GM19351 (cell line): Measurements from ENCODE around the gene COA5.

Experiments used
- ATAC-seq: cut with Tn5 transposase; IDR thresholded peaks from one replicate; pipeline ENCODE4 v1.9.1; 2021; ENCODE audit warnings: mild to moderate bottlenecking, moderate library complexity; ENCODE audit not compliant: unreplicated experiment

The COA5 gene

DNA sequence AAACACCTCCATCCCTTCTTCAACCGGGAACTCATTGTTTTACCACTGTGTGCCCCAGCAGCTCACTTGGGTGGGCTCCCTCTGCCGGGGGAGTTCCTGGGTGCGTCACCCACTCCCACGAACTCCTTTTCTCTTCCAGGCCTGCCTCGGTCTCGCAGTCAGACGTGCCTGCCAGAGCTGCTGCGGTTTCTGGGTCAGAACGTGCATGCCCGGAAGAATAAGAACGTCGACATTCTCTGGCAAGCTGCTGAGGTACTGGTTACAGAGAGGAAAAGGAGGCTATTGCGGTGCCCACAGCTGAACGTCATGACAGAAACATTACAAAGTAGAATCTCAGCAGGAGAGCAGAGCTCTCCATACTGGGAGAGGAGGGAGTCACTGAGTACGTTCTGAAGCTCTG, 35.6 kb downstream of the COA5 start:
- no peak for ATAC-seq

DNA sequence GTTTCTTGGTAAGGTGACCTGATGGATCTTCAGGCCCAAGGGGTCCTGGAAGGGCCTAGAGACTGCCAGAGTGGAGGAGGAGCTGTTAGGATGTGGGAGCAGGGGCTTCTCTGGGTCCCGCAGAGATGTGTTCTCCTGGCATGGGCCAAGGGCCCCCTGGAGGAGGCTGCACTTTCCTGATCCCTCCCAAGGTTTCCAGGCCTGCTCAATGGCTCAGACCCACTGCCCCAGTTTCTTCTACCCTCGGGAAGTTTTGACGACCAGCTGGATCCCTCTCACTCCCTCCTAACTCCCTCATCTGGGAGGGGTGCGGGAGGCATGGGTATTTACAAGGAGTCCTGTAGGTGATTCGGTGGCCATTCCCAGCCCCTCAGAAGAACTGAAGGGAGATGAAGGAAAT, 36.1 kb downstream of the COA5 start:
- no peak for ATAC-seq

DNA sequence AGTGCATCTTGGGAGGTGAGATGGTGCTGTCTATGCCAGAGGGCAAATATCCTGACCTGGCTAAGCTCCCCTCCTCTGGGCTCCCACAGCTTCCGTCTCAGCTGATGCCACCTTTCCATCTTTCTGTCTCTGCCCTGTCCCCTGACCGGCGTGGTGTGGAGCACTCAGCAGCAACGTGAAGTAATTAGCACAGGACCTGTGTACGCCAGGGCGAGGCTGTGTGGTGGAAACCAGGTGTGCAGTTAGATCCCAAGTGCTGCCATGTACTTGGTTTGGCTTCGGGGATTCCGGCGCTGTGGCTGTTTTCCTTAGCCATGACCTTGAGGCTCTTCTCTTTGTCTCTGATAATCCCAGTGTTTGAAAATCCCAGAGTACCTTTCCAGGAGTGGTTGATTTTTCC, 36.5 kb downstream of the COA5 start:
- no peak for ATAC-seq

DNA sequence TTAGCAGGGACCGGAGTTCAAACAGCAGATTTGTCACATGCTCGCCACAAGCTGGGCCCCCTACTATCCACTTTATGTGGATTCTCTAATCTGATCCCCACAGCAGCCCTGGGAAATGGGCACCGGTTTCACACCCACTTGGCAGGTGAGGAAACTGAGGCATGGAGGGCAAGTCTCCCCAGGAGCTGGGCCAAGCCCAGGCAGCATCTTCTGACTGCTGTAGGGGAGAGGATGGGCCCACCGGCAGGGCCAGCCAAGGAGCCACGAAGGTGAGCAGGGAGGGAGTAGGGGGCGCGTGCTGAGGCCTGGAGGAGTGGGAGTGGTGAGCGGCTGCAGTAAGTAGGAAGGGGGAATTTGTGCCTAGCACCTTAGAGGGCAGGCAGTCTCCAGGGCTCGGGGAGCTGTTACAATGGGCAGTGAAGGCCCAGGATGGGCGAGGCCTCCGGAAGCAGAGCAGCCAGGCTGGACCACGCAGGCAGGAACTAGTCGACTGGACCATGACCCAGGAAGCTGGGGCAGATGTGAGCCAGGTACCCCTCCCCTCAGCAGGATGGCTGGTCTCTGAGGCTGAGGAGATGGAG, 37.1 kb downstream of the COA5 start:
- ATAC-seq: no peak

DNA sequence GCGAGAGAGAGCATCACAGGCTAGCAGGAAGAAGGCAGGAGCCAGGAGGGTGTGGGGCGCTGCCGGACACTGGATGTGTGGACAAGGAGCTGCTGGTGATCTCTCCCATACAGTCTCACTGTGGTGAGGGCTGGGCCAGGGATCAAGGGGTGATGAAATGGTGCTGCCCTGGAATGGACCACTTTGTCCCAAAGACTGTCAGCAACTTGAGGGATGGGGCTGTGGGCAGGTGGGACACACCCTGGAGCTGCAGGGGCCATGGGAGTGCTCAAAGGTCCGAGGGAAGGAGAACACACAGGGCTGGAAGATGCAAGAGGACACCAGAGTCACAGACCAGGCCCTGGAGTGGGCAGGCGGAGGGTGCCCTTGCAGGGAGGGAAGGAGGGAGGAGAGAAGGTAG, 38.0 kb downstream of the COA5 start:
- no peak for ATAC-seq

DNA sequence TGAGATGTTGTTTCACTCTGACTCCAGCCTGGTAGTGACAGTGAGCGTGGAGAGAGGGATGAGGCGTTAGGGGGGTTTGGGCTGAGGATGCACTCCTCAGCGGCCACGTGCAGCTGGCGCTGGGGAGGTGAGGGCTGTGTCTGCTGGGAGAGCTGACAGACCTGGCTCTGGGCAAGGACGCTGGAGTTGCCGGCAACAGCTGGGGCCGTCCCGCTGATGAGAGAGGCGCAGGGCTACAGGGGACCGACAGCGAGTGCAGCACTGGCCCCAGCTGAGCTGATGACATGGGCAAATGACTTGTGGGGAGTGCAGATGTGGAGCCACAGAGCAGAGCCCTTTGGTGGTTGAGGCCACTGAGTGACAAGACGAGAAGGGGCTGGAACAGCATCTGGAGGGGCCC, 38.4 kb downstream of the COA5 start:
- ATAC-seq: no peak

DNA sequence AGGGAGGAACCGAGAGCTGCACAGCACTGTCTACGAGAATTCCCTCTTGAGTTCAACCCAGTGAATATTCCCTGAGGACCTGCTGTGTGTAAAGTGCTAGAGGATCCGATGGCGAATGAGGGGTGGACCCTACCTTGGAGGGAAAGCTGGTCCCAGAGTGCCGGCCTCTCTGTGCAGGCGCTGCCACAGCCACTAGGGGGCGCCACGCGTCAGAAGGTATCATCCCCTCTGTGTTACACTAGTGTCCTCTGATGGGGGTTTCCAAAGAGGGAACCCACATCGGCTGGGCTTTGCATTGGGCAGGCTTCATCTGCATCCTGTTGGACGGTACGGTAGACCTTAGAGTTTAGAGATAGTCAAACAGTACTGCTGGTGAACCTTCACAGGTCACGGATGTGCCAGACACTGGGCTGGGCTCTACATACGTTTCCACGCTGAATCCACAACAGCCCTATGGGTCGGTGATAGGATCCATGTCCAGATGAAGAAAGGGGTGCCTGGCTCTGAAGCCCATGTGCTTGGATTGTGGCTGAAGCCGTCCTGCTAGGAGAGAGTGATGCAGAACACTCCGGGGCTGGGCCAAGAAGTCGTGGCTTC, 39.0 kb downstream of the COA5 start:
- no peak for ATAC-seq

DNA sequence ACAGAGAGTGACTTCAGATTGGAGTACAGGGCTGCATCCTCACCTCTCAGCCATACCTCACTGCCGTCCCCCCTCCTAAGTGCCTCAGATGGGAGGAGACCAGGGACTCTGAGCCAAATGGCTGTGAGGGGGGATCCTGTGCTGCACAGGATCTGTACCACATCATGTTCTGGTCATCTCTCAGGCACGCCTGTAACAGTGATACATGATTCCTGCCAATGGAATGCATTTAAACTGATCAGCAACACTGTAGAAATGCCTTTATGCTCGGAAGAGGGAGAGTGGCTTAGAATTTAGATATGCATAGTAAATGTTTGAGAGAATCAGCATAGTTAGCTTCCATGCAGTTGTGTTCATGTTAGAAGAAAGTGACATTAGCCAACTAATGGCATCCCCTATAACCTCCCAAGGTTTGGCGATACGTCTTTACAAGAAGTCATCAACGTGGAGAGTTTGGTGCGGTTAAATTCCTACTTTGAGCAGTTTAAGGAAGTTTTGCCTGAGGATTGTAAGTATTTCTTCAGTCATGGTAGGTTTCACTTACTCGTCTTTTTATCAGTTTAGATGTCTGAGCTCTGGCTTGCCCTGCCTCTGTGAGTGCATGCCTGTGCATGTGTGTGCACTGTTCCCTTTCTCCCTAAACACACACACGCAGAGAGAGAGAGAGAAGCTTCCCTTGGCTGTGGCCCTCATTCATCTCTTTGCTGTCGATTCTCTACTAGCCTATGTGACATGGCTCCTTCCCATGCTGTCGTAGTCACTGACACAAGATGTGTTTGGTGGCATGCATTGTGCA, 40.0 kb downstream of the COA5 start:
- ATAC-seq: no peak

DNA sequence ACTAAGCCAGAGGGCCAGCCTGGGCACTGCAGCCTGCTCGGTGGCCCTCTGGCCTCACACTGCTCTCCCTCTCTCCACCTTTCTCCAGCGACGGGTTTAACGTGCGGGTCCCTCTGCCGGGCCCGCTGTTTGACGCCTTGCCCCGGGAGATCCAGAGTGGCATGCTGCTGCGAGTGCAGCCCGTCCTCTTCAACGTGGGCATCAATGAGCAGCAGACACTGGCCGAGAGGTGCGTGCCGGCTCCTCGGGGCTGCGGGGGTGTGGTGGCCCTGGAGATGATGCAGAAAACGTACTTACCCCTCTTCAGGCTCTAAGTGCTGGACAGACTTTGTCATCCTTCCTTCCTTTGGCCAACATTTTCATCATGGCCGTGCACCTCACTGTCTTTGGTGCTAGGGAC, 42.4 kb downstream of the COA5 start:
- no peak for ATAC-seq

DNA sequence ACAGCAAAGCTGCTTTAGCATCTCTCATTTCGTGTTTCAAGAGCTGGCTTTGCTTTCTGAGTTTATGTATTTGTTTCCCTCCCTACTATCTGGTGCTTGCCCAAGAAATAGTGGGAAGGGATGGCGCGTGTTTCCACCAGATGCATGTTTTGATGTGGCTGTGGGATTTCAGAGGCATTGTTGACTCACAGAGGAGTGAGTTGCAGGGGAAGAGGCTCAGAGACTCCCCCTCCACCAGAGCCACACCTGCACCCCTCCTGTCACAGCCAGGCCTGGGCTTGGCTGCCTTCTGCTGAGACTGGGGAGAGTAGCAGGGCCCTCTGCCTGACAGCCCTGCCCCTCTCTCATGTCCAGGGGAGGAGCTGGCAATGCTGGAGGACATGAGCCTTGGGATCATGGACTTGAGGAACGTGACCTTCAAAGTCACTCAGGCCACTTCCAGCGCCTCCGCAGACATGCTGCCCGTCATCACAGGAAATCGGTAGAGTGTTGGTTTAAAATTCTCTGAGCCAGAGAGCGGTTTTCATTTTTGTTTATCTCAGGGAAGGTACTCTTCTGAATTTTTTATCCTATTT, 42.9 kb downstream of the COA5 start:
- ATAC-seq: no peak

DNA sequence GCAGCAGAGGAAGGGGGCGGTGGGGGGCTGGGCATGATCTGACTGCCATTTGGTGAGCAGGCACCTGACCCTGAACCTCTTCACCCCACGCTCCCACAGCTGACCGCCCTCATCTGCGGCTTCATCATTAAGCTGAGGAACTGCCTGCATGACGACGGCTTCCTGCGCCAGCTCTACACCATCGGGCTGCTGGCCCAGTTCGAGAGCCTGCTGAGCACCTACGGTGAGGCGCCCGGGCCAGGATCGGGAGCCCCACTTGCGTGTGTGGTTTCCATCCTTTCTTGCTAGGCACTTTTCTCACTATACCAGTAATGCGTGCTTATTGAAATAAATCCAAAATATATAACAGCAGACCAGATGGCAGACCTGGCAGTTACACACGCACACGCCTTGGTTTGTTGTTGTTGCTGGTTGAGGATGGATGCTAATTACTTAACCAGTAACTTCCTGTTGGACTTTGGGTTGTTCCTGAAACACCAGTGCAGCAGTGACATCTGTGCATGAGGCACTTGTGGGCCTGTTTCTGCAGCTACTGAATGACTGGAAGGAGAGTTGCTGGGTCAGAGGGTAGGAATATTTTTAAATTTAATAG, 43.7 kb downstream of the COA5 start:
- ATAC-seq: no peak

DNA sequence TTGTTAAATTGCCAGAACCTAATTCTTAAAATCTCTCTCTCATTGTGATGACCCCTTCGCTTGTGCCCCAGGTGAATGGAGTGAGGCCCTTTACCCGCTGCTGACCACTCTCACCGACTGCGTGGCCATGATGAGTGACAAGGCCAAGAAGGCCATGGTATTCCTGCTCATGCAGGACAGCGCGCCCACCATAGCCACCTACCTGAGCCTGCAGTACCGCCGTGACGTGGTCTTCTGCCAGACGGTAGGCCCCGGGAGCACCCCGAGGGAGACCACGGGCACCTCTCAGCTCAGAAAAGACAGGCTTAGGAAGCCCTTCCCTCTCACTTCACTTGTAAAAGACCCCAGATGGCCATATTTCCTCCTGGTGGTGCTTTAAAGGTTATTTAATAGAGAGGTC, 44.9 kb downstream of the COA5 start:
- no peak for ATAC-seq

DNA sequence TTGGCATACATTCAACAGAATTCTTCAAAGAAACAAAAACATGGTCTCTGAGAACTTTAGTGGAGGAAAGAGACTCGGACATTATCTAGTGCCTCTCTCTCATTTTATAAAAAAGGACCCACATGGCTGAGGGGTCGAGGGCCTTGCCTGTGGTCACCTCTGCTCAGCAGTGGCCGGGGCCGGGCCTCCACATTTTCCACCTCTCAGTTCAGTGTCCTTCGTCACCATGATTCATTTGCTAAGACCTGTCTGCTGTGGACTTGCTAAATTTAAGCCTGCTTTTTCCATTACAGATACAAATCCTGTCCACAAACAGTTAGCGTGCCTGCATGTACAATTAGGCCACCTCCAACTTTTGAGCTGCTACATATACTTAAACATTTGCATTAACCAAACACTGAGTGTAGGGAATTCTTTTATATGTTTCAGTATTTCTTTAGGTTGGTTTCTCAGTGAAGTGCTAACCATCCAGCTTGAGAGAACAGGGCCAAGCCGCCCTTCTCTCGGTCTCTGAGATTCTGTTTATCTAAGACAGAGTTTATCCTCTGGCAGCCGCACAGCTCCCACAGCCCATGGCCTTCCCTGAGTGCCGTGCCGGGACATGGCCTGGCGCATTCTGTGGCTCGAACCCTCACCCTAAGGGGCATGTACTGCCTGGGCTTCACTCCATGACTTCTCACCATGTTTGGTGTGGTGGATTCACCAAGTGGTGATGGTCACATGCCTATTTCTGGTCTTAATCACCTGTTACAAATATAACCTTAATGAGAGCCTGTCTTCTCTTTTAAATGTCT, 46.2 kb downstream of the COA5 start:
- no peak for ATAC-seq

DNA sequence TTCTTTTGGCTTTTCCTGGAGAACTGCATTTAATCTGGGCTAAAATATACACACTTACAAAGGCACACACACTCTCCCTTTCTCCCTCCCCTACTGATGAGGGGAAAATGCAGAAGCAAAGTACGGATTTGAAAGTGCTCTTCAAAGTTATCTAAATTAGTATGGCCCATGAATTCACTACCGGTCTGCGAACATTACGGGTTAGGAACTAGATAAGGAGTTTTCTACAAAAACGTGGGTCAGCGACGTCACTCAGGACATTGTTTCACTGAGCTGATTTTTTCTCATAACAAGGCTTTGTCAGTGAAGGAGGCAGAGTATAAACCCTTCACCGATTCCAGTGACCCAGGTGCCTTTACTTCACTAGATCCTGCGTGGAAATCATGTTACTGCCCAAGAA, 47.3 kb downstream of the COA5 start:
- ATAC-seq: no peak

DNA sequence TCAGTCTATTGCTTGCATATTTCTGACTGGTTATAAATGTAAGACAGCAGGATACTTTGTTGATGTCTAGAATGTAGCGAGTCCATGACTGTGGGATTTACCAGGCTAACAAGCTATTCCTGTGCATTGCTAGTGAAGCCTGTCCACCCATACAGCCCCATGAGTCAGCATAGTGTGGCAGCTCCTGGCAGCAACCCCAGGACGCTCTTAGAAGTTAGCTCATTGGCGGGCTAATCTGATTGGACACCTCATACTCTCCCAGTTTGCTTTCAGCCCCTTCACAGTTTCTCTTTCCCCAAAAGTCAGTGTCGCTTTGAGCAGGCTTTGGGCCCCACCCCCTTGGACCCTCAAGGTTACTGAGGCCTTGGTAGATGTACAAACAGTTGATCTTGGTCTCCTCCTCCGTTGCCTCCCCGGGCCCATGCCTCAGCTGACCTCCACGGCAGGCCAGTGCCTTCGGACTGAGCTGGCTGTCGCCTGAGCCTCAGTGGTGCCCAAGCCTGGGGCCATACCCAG, 48.0 kb downstream of the COA5 start:
- no peak for ATAC-seq

DNA sequence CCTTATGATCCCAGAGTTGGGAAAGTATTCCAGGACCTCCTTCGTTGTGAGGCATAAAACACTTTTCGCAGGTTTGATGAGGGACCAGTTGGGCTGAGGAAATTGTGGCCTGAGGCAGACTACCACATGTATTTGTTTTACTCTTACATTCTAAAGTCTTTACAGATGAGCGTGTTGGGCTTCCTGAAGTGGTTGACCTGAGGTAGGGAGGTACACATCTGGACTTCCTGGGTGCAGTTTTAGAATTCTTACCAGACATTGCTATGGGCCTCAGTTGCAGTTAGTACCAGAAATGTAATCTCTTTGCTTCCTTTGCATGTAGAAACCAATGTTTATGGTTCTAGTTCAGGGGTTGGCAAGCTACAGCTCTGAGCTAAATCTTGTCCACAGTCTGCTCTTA, 48.7 kb downstream of the COA5 start:
- ATAC-seq: no peak

DNA sequence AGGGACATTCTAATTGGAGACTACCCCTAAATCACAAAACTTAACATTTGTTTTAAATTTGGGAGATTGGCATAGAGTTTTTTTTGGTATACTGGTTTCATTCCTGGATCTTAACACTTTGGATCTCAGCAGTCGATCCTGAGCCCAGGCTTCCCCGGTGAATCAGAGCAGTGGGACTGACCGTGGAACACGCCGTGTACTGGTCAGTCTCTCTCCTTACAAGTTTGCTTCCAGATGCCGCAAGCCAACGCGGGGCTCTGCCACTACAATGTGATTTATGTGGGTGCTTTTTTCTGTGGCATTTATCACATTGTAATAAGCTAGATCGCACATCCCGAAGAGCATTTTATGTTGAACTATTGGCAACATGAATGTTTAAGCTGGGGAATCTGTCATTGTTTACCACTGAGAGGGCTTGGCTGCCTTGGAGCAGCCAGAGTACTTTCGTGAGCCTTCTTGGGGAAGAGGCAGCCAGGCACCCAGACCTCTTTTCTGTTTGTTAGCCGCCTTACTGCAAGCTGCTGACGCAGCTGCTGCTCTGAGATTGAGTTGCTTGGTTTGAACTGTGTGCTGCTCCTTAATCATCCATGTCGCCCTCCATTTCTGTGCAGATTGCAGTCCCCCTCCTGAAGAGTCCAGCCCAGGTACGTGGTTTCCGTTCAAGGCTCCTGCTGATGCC, 49.3 kb downstream of the COA5 start:
- no peak for ATAC-seq

DNA sequence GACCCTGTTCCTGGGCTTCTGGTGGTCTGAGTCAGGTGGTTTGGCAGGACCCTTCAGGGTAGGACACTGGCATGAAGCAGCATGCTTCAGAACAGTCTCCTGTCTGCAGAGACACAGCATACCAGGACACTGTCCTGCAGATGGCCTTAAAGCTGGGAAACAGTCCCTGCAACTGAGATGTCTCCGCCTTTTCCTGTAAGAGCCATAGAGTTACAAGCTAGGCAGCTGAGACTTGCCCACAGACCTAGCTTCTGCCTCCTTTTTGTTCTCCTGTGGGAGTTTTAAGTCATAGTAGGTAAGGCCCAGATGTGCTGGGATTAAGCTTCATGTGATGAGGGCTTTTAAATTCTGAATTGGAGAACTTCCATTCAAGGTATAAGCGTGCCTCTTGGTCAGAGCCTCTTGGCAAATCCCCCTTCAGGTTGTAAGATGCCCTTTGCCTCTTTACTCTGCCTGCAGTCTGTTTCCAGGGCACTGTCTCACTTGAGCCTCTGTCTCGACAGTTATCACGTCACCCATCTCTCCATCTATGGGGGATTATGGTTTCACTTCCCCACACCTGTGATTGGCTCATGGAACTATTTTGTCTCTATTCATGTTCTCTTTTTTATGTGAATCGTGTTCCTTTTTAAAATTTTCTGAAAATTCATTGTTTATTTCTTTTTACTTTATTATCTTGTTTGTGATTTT, 51.8 kb downstream of the COA5 start:
- ATAC-seq: peak; percentile 93

DNA sequence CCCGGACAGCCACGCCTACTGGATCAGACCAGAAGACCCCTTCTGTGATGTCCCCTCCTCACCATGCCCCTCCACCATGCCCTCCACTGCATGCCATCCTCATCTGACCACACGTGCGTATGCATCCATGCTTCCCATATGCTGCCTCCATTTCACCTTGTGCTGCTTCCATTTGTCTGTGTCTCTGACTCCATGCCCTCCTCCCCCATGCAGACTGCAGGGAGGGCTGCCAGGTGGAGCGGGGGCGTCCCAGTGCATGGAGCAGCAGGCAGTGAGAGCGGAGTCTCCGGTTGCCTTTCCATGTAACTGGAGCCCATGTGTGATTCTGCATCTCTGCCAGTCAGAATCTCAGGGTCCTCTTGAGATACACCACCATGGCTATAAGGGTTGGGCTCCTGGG, 52.6 kb downstream of the COA5 start:
- ATAC-seq: no peak
